HepG2 (cell line): Measurements from ENCODE around the gene DDX17. TPM values are rescaled to one million over a fixed set of nuclear protein-coding genes. Genes with fewer than 3 reads are reported as not detected.
A peak's percentile ranks its signal among the peaks of the same experiment; 100 is the strongest.

ENCODE experiments used
- ATF1 ChIP-seq: IDR thresholded peaks from 2 replicates; pipeline ENCODE4 v1.6.1; 2016; ENCODE audit warnings: mild to moderate bottlenecking, control low read depth
- GABPA ChIP-seq, 2 experiments: IDR thresholded peaks; 2 replicates each; pipeline ENCODE4 v1.6.1; 2011 to 2016; ENCODE audit warnings: low read depth in 2 of 2, low read length in 1 of 2, missing biosample characterization in 1 of 2, missing genetic modification characterization in 1 of 2
- HBP1 ChIP-seq: IDR thresholded peaks from 2 replicates; pipeline ENCODE4 v1.6.1; 2016; ENCODE audit warnings: low read depth, control low read depth
- HOMEZ ChIP-seq: IDR thresholded peaks from 2 replicates; pipeline ENCODE4 v1.6.1; 2016; ENCODE audit warnings: low read depth
- KAT8 ChIP-seq: IDR thresholded peaks from 2 replicates; pipeline ENCODE4 v1.6.1; 2016; ENCODE audit warnings: missing genetic modification reagents, missing compliant biosample characterization
- KDM3A ChIP-seq: IDR thresholded peaks from 2 replicates; pipeline ENCODE4 v1.6.1; 2018; ENCODE audit warnings: low read depth, missing compliant biosample characterization
- NONO ChIP-seq, 2 experiments: fragments of 450-650 bp in 1 of 2; sonication (generic) in 1 of 2; formaldehyde crosslinking in 1 of 2; IDR thresholded peaks in 1 of 2; conservative IDR thresholded peaks in 1 of 2; 2 replicates each; pipeline versions ENCODE4 v1.6.1 to v1.8.0; 2017 to 2022; ENCODE audit warnings: mild to moderate bottlenecking in 1 of 2, missing genetic modification reagents in 1 of 2, moderate library complexity in 1 of 2
- PAX8 ChIP-seq: sonication (generic); formaldehyde crosslinking; IDR thresholded peaks from 2 replicates; pipeline ENCODE4 v1.8.0; 2022; ENCODE audit warnings: mild to moderate bottlenecking, missing genetic modification reagents, borderline replicate concordance
- PREB ChIP-seq: sonication (generic); formaldehyde crosslinking; IDR thresholded peaks from 2 replicates; pipeline ENCODE4 v1.4.0; 2020; ENCODE audit warnings: missing genetic modification reagents
- SMYD3 ChIP-seq: sonication (generic); formaldehyde crosslinking; IDR thresholded peaks from 2 replicates; pipeline ENCODE4 v1.8.1; 2023; ENCODE audit warnings: mild to moderate bottlenecking, missing genetic modification reagents
- ZBTB2 ChIP-seq: sonication (generic); formaldehyde crosslinking; IDR thresholded peaks from 2 replicates; pipeline ENCODE4 v1.8.0; 2022; ENCODE audit warnings: low read depth, missing genetic modification reagents
- ZFP36L2 ChIP-seq: sonication (generic); formaldehyde crosslinking; IDR thresholded peaks from 2 replicates; pipeline ENCODE4 v1.4.0; 2020; ENCODE audit warnings: missing genetic modification reagents
- ZNF503 ChIP-seq: sonication (generic); formaldehyde crosslinking; IDR thresholded peaks from 2 replicates; pipeline ENCODE4 v1.4.0; 2020; ENCODE audit warnings: missing genetic modification reagents
- ZNF547 ChIP-seq: sonication (generic); formaldehyde crosslinking; IDR thresholded peaks from 2 replicates; pipeline ENCODE4 v1.5.1; 2020; ENCODE audit warnings: mild to moderate bottlenecking, missing genetic modification reagents
- polyA plus RNA-seq, 8 experiments: library from polyadenylated mRNA; depleted of rRNA in 3 of 8; stranded (reverse) in 7 of 8; unstranded in 1 of 8; fragments of >200 nt; fragmentation: Illumina TruSeq in 4 of 8; extraction: Trizol in 4 of 8; gene quantifications; 2 replicates each; pipeline versions ENCODE4 v1.2.1 to v1.2.3, GENCODE V29; 2011 to 2016; ENCODE audit warnings: low read depth in 4 of 8, missing spikeins in 1 of 8, mixed read lengths in 1 of 8; ENCODE audit not compliant: insufficient read depth in 1 of 8
- total RNA-seq, 5 experiments: library from RNA; depleted of rRNA; stranded (reverse); fragments of >200 nt; fragmentation: Illumina TruSeq; extraction: Trizol; gene quantifications; 2 replicates each; pipeline ENCODE4 v1.2.3, GENCODE V29; 2016; ENCODE audit warnings: low read depth in 1 of 5

DDX17 gene
- total and polyA plus RNA-seq, 2 of the 13 experiments (the other 11 are each of a cell fraction or from before 2014, with no cell fraction given): 238 to 344 TPM

GRCh38 chr22:38467904-38468442 is 38.1 kb downstream of the DDX17 start, which contains the start of gene KDELR3 (continued):
- TF ChIP-seq ZBTB2 (CRISPR knock-in tag) (peak; percentile 53; the same call in 1 of the 2 replicates), KDM3A (no peak), ZNF547 (no peak; the same call in 1 of the 2 replicates), KAT8 (CRISPR knock-in tag) (no peak), NONO (IDR thresholded peaks at IDR 0.05) (no peak), NONO (CRISPR knock-in tag; conservative IDR thresholded peaks at IDR 0.05) (peak; percentile 62; the same call in 1 of the 2 replicates), PREB (CRISPR knock-in tag) (no peak), SMYD3 (CRISPR knock-in tag) (no peak), GABPA (IDR thresholded peaks at IDR 0.05; ENCODE audit: low read depth, low read length) (peak; percentile 24; the same call in 1 of the 2 replicates), GABPA (CRISPR knock-in tag; IDR thresholded peaks at IDR 0.05; ENCODE audit: low read depth) (no peak), ATF1 (CRISPR knock-in tag) (no peak), ZFP36L2 (CRISPR knock-in tag) (no peak), HOMEZ (no peak), PAX8 (CRISPR knock-in tag) (no peak), HBP1 (CRISPR knock-in tag) (no peak), ZNF503 (CRISPR knock-in tag) (no peak)
